ENCODE measurements around the gene ZNF587.
"Not testable (repeated sequence)": the region's sequence is repeated elsewhere in the genome, so short reads cannot be mapped to it uniquely, and the experiment has no call there.

DNA sequence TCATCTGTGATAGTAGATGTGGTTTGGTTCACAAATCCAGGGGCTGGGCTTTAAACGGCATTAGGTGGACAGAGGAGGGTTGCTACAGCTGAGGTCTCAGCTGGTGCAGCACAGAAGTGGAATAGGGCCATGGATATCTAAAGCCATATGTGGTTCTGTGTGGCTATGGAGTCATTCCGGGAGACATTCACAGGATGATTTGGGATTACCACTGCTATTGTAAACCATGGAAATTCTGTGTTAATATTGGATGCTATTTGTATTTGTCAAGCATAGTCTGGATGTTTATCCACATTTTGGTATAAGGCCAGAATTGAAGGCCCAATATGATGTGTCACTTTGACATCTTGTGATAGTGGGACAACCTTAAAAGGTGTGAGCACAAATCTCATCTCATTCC is 26.5 kb upstream of the ZNF587 start:
- TF ChIP-seq, protein P1, sequence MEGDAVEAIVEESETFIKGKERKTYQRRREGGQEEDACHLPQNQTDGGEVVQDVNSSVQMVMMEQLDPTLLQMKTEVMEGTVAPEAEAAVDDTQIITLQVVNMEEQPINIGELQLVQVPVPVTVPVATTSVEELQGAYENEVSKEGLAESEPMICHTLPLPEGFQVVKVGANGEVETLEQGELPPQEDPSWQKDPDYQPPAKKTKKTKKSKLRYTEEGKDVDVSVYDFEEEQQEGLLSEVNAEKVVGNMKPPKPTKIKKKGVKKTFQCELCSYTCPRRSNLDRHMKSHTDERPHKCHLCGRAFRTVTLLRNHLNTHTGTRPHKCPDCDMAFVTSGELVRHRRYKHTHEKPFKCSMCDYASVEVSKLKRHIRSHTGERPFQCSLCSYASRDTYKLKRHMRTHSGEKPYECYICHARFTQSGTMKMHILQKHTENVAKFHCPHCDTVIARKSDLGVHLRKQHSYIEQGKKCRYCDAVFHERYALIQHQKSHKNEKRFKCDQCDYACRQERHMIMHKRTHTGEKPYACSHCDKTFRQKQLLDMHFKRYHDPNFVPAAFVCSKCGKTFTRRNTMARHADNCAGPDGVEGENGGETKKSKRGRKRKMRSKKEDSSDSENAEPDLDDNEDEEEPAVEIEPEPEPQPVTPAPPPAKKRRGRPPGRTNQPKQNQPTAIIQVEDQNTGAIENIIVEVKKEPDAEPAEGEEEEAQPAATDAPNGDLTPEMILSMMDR (IDR thresholded peaks at IDR 0.05): not testable (repeated sequence)
- TF ChIP-seq POLR2A (IDR thresholded peaks at IDR 0.05): not testable (repeated sequence)

All from body of pancreas (tissue), 4 donors.